Brain microvascular endothelial cell (primary cell): Measurements from ENCODE around the gene POC1B.

Source experiments
- DNase-seq: peaks from one replicate; pipeline ENCODE4 v3.0.0-alpha.2; 2020
- H3K27ac ChIP-seq: fragments of 250-450 bp; sonication (Bioruptor Pico); 2 replicates; pipeline ENCODE4 v1.5.1; 2020; ENCODE audit warnings: mild to moderate bottlenecking, moderate library complexity
- H3K27me3 ChIP-seq: fragments of 250-450 bp; sonication (Bioruptor Pico); replicated peaks from 2 replicates; pipeline ENCODE4 v1.5.1; 2020; ENCODE audit warnings: mild to moderate bottlenecking
- H3K36me3 ChIP-seq: fragments of 250-450 bp; sonication (Bioruptor Pico); replicated peaks from 2 replicates; pipeline ENCODE4 v1.5.1; 2020; ENCODE audit warnings: mild to moderate bottlenecking
- H3K4me3 ChIP-seq: 2 replicates; pipeline ENCODE4 v1.5.1; 2011; ENCODE audit warnings: low read depth, mild to moderate bottlenecking, control low read depth, low read length, moderate library complexity
- CTCF ChIP-seq: IDR thresholded peaks from 2 replicates; pipeline ENCODE4 v1.5.1; 2011; ENCODE audit warnings: low read depth, mild to moderate bottlenecking, moderate library complexity, low read length, control low read depth, inconsistent platforms; ENCODE audit errors: missing control alignments
- in situ Hi-C: cut with HindIII; loops from 2 replicates; pipeline ENCODE4 v1.10.0; 2017; ENCODE audit warnings: low sequenced_read_pairs, low pct_ligation_motif_present

POC1B gene

GRCh38 chr12:89484470-89484869 is 41.4 kb downstream of the POC1B start:
- Histone ChIP-seq H3K36me3 (no peaks in the 10 kb centered on the region), H3K27ac (no peak overlapping the region), H3K4me3 (no peak overlapping the region), H3K27me3 (no peaks in the 10 kb centered on the region)
- no peak for TF ChIP-seq CTCF
- in situ Hi-C loops, result no loop called here
- no peak for DNase-seq

- Histone ChIP-seq H3K4me3 (no peak overlapping the region), H3K27me3 (no peaks in the 10 kb centered on the region), H3K36me3 (no peaks in the 10 kb centered on the region), H3K27ac (no peak overlapping the region)
- TF ChIP-seq CTCF, result no peak
- no peak for DNase-seq
- in situ Hi-C loops, result no loop called here
Observed at GRCh38 chr12:89481213-89481914, 44.5 kb downstream of the POC1B start.

GRCh38 chr12:89479982-89480381 is 45.9 kb downstream of the POC1B start:
- H3K27ac ChIP-seq, result no peak overlapping the region
- DNase-seq, result no peak
- H3K36me3 ChIP-seq, result no peaks in the 10 kb centered on the region
- no peak for TF ChIP-seq CTCF
- H3K4me3 ChIP-seq, result no peak overlapping the region
- H3K27me3 ChIP-seq, result no peaks in the 10 kb centered on the region
- in situ Hi-C loops, result no loop called here

- H3K27me3 ChIP-seq, result no peaks in the 10 kb centered on the region
- in situ Hi-C loops, result no loop called here
- TF ChIP-seq CTCF, result no peak
Observed at GRCh38 chr12:89477633-89478279, 48.1 kb downstream of the POC1B start.

GRCh38 chr12:89476904-89477595 is 48.8 kb downstream of the POC1B start:
- H3K27me3 ChIP-seq, result no peaks in the 10 kb centered on the region
- no peak for DNase-seq
- H3K36me3 ChIP-seq, result no peaks in the 10 kb centered on the region
- in situ Hi-C loops, result no loop called here
- H3K27ac ChIP-seq, result no peak overlapping the region
- TF ChIP-seq CTCF, result no peak
- no peak overlapping the region for H3K4me3 ChIP-seq

More at GRCh38 chr12:89477633-89478279, 48.1 kb downstream of the POC1B start:
- H3K36me3 ChIP-seq, result no peaks in the 10 kb centered on the region
- H3K4me3 ChIP-seq, result no peak overlapping the region
- no peak overlapping the region for H3K27ac ChIP-seq
- no peak for DNase-seq
